Liver (tissue), 3 donors: ENCODE data around the gene SPTBN5.

Experiments used
- GABPA ChIP-seq, 2 donors: IDR thresholded peaks in 1 of 2; conservative IDR thresholded peaks in 1 of 2; 2 replicates each; pipeline ENCODE4 v1.6.1; 2016; ENCODE audit warnings: antibody characterized with exemption in 2 of 2, mild to moderate bottlenecking in 1 of 2, moderate library complexity in 1 of 2
- HNF4A ChIP-seq, 2 donors: conservative IDR thresholded peaks; 2 replicates each; pipeline ENCODE4 v1.6.1; 2016; ENCODE audit warnings: antibody characterized with exemption in 2 of 2, mild to moderate bottlenecking in 2 of 2
- HNF4G ChIP-seq: IDR thresholded peaks from 2 replicates; pipeline ENCODE4 v1.6.1; 2016; ENCODE audit warnings: antibody characterized with exemption
- JUND ChIP-seq, 2 donors: IDR thresholded peaks; 2 replicates each; pipeline ENCODE4 v1.6.1; 2016; ENCODE audit warnings: antibody characterized with exemption in 2 of 2
- RXRA ChIP-seq, 2 donors: IDR thresholded peaks; 2 replicates each; pipeline ENCODE4 v1.6.1; 2017 to 2018; ENCODE audit warnings: antibody characterized with exemption in 2 of 2, mild to moderate bottlenecking in 1 of 2
- SP1 ChIP-seq: IDR thresholded peaks from 2 replicates; pipeline ENCODE4 v1.6.1; 2018; ENCODE audit warnings: antibody characterized with exemption, mild to moderate bottlenecking
- TAF1 ChIP-seq: conservative IDR thresholded peaks from 2 replicates; pipeline ENCODE4 v1.6.1; 2016; ENCODE audit warnings: antibody characterized with exemption, mild to moderate bottlenecking
- YY1 ChIP-seq: IDR thresholded peaks from 2 replicates; pipeline ENCODE4 v1.6.1; 2016; ENCODE audit warnings: antibody characterized with exemption, mild to moderate bottlenecking
- TF ChIP-seq, protein P1 (sequence below): fragments of 150-350 bp; IDR thresholded peaks from 2 replicates; pipeline ENCODE4 v1.5.1; 2017; ENCODE audit warnings: improper control_type of control experiment, low read depth, low read length; ENCODE audit not compliant: missing input control
- donor health status: healthy.
- donor health status: healthy.

GRCh38 chr15:41839781-41840491 lies 53.9 kb downstream of the SPTBN5 start:
- TF ChIP-seq TAF1 (no peak), HNF4A (conservative IDR thresholded peaks at IDR 0.05) (no peak), HNF4G (no peak), GABPA (IDR thresholded peaks at IDR 0.05 in 1 of 2, conservative IDR thresholded peaks at IDR 0.05 in 1 of 2) (no peak), RXRA (IDR thresholded peaks at IDR 0.05) (no peak), JUND (IDR thresholded peaks at IDR 0.05) (no peak), SP1 (no peak), YY1 (no peak)
- TF ChIP-seq, protein P1, sequence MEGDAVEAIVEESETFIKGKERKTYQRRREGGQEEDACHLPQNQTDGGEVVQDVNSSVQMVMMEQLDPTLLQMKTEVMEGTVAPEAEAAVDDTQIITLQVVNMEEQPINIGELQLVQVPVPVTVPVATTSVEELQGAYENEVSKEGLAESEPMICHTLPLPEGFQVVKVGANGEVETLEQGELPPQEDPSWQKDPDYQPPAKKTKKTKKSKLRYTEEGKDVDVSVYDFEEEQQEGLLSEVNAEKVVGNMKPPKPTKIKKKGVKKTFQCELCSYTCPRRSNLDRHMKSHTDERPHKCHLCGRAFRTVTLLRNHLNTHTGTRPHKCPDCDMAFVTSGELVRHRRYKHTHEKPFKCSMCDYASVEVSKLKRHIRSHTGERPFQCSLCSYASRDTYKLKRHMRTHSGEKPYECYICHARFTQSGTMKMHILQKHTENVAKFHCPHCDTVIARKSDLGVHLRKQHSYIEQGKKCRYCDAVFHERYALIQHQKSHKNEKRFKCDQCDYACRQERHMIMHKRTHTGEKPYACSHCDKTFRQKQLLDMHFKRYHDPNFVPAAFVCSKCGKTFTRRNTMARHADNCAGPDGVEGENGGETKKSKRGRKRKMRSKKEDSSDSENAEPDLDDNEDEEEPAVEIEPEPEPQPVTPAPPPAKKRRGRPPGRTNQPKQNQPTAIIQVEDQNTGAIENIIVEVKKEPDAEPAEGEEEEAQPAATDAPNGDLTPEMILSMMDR, result no peak
